ENCODE data around the gene TMED9.

DNA sequence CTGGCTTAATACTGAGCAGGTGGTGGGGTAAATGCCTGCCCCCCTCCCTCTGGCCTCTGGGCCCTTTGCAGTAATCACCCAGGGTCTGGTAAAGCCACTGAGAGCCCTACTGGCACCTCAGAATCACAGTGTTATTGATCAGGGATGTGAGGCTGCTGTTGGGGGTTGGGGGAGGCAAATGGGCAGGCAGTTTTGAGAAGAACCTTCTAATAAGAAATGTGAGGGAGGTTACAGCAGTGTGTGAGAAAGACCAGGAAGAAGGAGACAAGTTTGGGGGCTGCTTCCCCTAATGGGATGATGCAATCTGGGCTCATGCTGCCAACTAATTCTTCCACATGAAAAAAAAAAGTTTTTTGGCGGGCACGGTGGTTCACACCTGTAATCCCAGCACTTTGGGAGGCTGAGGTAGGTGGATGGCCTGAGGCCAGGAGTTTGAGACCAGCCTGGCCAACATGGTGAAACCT is 4.8 kb downstream of the TMED9 start:
- TF ChIP-seq, protein P1, sequence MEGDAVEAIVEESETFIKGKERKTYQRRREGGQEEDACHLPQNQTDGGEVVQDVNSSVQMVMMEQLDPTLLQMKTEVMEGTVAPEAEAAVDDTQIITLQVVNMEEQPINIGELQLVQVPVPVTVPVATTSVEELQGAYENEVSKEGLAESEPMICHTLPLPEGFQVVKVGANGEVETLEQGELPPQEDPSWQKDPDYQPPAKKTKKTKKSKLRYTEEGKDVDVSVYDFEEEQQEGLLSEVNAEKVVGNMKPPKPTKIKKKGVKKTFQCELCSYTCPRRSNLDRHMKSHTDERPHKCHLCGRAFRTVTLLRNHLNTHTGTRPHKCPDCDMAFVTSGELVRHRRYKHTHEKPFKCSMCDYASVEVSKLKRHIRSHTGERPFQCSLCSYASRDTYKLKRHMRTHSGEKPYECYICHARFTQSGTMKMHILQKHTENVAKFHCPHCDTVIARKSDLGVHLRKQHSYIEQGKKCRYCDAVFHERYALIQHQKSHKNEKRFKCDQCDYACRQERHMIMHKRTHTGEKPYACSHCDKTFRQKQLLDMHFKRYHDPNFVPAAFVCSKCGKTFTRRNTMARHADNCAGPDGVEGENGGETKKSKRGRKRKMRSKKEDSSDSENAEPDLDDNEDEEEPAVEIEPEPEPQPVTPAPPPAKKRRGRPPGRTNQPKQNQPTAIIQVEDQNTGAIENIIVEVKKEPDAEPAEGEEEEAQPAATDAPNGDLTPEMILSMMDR (IDR thresholded peaks at IDR 0.05 in 4 of 5, conservative IDR thresholded peaks at IDR 0.05 in 1 of 5), result no peak
- TF ChIP-seq POLR2A (IDR thresholded peaks at IDR 0.05), result no peak
